NCI-H2196 treated with DMSO at 0.1 percent for 48 hours (cell line): ENCODE results near the gene DBNDD2.
A peak's percentile ranks its signal among the peaks of the same experiment; 100 is the strongest.

Experiments used
- DNase-seq: peaks from one replicate; lab custom pipeline; 2025; ENCODE audit not compliant: unreplicated experiment; lab: John Stamatoyannopoulos, UW

Gene DBNDD2, protein sequence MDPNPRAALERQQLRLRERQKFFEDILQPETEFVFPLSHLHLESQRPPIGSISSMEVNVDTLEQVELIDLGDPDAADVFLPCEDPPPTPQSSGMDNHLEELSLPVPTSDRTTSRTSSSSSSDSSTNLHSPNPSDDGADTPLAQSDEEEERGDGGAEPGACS

DNA sequence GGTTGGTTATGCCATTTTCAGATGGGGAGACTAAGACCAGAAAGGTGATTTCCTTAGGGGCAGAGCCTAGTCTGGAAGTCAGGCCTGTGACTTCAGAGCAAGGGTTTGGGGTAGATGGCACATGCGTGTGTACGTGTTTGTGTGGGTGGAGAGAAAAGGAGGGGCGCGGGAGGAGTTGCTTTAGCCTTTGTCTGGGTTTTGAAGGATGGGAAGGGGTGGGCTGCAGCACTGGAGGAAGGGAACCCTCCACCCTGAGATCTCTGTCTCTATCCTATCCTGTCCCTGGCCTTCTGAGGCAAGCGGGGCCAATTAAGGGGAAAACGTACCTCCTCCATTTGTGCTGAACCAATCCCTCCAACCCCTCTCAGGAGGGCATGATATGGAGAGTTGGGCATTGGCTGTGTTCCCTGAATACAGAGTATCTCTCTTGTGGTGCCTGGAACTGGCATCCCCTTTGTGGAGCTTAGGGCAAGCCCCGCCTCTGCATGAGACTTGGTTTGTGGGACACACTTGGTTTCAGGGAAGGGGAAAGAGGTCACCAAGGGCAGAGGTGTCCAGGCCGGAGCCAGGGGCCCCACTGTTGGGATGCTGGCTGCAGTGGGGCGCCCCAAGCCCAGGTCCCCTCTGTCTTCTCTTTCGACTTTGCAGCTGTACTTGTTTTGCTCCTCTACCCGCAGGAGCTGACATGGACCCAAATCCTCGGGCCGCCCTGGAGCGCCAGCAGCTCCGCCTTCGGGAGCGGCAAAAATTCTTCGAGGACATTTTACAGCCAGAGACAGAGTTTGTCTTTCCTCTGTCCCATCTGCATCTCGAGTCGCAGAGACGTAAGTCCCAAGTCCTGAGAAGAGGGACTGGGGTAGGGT lies at the start of gene DBNDD2:
Gene DBNDD2, plus strand, starts transcription at position 507 of the 863 bp plus-strand sequence. Its CDS starts 179 bp downstream, at position 686.
- DNase-seq: no peak

DNA sequence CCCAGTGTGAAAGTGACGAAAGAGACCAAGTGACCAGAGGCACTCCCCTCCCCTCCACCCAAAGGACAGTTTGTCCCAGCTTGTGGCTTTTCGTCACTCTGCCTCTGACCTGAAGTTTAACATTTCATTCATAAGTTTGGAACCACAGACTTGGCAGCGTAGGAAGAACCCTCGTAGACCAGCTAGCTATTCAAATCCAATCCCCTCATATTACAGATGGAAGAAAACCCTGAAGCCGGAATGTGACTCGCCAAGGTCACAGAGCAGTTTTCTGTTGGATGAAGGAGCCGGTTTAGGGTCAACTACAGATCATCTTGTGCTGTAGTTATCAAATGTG lies 49.1 kb upstream of the DBNDD2 start:
- DNase-seq: no peak

DNA sequence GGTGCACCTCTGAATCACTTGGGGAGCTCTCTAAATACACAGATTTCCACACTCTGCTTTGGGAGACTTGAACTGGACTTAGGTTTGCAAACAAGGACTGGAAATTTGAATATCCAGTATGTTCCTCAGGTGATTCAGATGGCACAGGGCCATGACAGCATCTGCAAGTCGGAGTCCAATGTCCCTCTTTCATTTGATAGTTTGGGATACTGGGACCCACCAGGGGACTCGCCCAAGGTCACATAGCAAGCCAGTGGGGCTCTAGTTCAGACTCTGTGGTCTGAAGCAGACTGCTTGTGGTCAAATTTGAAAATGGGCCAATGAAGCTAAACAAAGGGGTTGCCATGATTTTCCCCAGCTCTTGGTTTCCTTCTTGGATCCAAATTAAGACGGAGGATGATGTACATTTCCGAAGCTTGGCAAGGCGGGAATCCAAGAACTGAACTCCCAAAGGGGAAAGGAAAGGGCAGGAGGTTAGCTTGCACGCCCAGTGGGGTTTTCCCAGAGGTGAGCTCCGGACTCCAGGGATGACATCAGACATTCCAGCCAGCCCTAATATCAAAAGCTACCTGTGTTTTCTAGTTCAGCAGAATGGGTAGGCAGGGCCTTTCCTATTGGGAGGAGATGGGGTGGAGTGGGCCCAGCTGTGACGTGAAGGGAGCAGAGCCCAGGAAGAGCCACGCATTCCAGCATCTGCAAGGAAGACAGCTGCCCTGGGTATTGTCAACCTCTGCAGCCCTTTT lies 48.5 kb upstream of the DBNDD2 start:
- no peak for DNase-seq

DNA sequence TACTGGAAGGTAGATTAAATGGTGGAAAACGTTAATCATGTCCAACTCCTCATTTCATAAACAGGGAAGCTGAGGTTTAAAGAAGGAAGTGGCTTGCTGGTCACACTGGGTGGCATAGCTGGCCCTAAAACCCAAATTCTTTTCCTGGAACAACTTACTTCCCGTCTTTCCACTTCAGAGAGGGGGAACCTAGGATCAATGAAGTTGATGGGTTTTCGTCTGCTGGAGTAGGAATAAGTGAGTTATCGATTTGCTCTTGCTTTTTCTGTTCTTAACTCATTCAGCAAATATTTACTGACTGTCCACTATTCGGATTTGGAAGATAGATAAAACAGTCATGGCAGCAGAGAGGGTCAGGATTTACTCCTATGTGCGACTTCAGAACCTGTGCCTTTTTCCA lies 46.3 kb upstream of the DBNDD2 start:
- DNase-seq: no peak

DNA sequence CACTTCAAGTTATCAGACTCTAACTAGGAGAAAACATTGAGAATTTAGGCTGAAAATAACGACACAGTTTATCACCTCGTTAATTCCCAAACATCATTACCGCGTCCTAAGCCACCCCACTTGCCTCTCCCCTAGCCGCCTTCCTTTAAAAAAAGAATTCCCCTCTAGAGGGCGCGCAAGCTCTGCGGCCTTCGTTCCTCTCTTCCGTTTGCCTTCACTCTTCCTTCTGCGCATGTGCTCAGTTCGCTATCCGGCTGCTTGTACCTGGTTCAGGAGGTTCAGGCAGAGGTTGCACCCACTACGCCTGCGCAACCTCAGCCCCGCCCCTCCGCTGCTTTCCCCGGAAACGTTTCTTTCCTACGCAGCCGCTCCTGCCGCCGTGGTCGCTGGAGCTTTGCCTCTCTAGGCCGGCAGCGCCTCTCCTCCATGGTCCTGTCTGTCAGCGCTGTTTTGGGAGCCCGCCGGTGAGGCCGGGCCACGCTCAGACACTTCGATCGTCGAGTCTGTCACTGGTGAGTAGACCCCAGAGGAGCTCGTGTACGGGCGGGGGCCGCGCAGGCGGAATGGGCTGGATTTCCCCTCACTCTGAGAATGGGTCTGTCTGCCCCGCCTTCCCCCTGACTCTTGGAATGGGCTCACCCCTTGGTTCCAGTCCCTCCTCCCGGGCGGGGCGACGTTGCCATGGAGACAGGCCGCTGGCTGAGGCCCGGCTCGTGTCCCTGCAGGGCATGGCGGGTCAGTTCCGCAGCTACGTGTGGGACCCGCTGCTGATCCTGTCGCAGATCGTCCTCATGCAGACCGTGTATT lies 45.1 kb upstream of the DBNDD2 start, which contains the start of gene SYS1:
Gene SYS1, plus strand, starts transcription at position 353 of the 807 bp plus-strand sequence. Its CDS starts 376 bp downstream, at position 729.
- DNase-seq: peak; percentile 96

DNA sequence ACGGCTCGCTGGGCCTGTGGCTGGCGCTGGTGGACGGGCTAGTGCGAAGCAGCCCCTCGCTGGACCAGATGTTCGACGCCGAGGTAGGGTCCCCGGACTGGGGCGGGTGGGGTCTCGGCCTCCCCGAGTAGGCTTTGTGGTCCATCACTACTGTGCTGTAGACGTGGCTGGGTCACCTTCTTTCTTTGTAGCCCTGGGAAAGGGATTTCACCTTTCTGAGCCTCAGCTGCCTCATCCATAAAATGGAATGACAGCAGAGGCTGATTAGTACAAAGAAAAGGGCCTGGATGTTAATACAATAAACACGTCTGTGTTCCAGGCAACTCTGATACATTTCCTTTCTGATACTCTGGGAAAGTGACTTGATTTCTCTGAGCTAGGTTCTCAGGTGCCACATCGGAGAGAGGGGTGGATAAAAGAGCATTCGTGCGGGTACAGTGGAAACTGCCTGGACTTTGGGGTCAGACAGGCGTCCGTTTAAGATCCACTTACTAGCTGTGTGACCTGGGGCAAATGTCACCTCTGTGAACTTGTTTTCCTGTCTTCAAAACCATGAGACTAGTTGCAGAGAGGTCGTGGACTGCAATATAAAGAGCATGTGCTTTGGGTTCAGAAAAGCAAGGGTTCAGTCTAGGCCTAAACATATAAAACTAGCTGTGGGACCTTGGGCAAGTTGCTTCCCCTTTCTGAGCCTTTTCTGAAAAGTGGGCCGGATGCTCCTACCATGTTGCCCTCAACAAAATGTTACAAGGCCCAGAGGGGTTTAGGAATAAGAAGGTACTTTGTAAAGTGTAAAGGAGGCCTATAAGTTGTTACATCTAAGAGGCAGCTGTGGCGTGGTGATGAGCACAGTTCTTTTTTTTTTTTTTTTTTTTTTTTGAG lies 44.2 kb upstream of the DBNDD2 start:
- DNase-seq: no peak

DNA sequence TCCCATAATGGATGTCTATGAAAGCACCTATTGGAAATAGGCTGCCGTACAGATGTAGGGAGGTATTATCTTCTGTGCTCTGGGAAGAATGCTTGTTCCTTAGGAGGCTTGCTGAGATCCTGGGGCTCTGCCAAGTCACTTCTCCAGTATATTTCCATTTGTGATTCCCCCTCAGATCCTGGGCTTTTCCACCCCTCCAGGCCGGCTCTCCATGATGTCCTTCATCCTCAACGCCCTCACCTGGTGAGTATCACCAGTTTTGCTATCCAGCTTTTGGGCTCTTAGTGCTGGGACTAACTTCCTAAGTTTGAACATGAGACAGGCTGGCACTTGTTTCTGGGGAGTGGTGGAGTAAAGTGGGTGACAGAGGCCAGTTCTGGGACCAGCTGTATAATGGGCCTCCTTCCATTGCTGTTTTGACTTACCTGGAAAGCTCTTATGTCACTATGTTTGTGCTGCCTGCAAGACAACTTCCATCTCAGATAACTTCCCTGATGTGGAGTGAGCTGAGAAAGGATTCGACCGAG lies 42.6 kb upstream of the DBNDD2 start:
- DNase-seq: no peak

DNA sequence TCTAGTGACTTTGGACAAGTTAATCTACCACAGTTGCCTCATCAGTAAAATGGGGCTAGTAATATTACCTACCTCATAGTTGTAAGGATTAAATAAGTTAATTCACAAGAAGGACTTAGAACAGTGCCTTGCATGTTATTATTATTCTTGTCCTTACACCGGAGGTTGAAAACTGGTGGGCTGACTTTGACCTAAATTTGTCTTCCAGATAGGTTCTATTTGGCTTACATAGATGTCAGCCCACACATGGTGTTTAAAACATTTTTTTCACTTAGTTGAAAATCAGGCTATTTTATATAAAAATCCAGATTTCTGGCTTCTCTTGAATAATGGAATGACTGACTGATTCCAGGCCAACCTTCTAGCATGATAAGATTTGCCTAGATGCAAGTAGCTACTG lies 41.9 kb upstream of the DBNDD2 start:
- no peak for DNase-seq

DNA sequence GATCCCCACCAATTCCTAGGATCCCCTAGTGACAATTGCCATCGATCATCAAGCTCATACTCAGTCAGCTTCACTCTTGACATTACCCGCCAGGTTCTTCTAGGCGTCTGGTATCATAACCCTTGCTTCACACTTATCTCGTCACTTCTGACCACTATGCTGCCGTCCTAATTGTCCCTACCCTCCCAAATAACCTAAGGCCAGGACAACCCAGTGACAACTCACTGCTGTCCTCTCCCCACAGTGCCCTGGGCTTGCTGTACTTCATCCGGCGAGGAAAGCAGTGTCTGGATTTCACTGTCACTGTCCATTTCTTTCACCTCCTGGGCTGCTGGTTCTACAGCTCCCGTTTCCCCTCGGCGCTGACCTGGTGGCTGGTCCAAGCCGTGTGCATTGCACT lies 41.5 kb upstream of the DBNDD2 start:
- no peak for DNase-seq

DNA sequence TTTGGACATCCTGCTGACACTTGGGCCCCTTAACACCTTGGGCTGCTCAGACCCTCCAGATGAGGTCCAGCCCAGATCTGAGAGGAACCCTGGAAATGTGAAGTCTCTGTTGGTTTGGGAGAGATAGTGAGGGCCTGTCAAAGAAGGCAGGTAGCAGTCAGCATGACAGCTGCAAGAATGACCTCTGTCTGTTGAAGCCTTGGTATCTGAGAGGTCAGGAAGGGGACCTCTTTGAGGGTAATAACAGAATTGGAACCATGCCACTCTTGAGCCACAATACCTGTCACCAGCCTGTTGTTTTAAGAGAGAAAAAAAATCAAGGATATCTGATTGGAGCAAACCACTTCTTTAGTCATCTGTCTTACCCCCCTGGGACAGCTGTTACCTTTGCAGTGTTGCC lies 41.0 kb upstream of the DBNDD2 start:
- DNase-seq: no peak

DNA sequence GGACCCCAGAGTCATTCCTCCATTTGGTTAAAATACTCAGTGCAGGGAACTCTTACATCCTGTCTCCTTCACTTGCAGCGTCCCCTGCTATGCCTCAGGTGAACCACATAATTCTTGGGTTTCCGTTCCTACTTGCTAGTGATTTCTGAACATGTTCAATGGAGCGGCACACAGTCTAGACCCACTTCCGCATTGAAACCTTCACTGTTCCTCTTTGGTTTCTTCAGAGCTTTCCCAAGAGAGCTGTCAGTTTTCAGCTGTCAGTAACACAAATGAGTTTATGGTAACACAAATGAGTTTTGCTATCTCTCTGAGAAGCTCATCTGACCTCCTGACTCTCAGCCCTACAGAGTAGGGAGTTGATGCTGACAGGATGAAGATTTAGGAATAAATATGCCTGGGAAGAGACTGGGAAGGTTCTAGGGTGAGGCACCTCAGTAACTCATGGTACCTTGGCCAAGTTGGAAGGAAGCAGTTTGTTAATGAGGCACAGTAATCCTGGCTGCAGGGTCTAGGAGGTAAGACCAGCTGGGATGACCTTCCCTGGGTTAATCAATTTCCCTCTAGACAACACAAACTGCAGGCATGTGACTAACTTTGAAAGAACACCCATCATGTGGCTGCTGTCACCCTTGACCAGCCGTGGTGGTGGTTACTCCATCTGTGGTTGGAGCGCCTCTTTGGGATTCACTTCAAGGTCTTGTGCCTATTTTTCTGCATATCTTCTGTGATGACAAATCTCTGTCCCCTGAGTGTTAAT lies 39.7 kb upstream of the DBNDD2 start:
- no peak for DNase-seq

DNA sequence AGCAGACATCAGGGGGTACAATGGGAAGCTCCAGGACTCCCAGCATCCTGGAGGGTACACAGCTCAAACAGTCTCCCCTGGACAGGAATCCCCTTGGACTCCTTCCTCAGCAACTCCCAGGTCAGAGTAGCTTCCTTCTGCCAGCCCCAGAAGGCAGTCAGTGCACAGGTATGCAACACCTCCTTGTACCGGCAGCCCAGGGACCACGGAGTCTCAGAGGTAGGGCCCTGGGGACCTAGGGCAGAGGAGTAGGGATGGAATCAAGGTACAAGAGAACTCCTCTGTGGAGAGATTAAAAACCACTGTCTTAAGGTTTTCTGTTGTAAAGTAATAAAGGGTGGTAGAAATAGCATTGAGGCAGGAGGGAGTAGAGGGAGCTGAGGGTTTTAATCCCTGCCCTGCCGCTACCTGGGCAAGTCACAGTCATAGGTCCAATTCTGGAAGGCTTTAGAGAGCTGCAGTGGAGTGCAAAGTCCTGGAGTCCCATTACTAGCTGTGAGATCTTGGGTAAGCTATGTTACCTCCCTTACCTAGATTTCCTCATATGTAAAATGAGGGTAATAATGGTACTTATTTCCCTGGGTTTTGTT lies 37.4 kb upstream of the DBNDD2 start:
- no peak for DNase-seq

DNA sequence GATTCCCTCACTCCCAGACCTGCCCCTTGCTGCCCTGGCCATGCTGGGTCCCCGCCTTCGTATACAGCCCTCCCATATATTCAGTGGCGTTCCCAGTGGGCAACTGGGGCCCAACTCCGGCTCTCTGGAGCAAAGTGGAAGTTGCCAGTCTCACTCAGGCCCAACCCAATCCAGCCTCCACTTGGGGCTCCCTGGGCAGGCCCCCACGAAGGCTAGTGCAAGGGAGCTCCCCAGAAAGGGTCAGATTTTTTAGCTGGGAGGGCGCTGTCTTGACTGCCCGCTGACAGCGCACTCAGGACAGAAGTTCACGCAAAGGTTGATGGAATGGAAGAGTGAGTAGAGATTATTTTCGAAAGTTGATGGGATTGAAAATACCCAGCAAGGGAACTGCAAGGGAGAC lies 35.8 kb upstream of the DBNDD2 start:
- DNase-seq: no peak

DNA sequence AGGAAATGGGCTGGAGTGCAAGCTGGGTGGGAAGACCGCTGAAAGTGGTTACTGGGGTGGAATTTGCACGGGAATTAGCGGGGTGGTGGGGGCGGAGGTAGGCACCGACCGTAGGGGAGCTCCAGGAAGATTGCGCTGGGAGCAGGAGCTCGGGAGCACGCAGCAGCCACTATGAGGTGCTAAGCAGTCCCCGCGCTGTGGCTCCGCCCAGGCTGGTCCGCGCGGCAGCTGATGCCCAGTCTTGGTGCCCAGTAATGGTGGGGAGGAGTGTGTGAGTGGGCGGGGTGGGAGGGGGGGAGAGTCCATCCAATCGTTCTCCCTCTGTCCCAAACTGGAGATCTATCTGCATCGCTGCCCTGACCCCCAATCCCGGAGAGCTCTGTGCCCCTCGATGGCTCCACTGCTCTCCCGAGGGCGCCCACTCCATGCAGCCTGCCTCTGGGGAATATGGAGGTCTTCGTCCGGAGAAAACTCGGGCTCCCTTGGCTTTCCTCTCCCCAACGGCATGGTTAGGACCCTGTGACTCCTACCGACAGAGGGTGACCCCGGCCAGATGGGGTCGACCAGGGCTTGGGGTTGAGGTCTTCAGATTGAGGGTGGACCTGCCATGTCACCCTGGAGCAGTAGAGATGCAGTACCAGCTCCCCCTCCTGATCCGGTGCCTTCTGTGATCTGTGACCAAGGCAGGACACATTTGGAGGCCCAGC lies 35.3 kb upstream of the DBNDD2 start:
- no peak for DNase-seq

DNA sequence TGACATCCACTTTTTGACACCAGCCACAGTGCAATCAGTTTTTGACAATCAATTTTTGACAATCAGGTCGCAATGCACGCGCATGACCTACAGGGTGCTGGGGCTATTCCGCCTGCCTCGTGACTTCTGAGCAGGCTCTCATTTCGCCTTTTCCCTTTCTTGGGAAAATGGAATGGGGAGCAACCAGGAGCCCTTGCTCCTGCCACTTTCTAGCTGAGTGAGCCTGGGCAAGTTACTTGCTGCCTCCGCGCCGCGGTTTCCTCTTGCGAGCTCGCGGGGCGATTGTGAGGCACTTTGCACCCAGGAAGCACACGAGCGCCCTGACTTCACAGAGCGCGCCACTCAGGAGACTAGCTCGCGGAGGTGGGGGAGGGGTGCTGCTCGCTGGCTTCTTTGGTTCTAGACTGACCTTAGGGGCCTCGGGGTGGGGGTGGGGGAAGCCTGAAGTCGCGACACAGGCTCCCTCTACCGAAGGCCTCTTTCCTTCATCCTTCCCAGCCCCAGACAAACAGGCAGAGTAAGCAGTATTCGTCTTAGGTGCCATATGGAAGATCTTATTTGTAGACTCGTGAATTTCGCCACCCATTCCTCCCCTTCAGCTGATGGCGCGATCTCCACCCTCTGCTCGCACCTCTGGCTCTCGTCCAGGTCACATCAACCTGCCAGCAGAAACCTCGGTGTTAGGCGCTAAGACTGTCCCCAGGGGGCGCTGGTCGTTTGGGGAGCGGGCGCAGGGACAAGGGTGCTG lies 34.6 kb upstream of the DBNDD2 start:
- peak; percentile 91 for DNase-seq

DNA sequence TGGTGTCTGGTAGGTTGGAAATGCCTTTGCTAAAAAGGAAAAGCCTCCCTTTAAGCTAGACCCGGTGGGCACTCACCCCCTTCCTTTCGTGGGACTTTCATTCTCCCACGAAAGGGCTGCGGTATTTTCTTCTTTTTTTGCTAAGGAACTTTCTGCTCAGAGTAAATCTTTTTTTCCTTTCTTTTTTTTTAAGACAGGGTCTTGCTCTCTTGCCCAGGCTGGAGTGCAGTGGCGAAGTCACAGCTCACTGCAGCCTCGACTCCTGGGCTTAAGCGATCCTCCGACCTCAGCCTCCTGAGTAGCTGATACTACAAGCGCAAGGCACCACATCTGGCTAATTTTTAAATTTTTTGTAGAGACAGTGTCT lies 34.0 kb upstream of the DBNDD2 start:
- DNase-seq: no peak

DNA sequence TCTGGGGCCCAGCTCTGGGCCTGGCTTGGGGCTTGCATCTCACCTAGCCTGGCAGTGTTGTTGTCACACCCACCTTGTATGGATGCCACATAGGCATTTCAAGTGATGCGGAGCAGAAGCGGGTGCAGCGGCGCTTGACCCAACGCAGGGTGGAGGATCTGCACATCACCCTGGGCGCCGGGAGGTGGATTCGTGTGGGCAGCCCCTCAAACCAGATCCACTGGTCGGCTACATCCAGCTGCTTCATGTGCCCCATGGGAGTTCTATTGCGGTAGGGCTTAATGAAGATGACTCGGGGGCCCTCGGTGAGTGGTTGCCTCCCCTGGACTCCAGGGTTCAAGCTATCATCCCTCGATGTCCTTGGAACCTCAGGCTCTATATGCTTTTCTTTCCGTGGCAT lies 33.1 kb upstream of the DBNDD2 start:
- DNase-seq: no peak

DNA sequence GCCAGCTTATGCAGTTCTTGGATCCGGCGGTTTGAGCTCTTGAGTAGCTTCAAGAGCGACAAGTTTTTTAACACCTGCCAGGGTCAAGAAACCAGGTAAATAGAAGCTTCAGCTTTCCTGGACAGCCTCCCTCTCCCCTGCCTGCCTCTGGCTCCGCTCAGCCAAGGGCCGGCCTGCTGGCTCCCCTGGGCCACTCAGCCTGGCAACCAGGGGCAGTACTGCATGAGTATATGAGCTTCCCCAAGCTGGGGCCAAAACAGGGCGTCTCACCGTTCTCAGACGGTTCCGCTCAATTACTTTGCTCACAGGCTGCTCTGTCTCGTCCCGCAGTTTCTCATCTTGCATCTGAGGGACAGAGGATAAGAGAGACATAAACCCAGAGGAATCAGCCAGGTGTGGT lies 30.8 kb upstream of the DBNDD2 start:
- DNase-seq: peak; percentile 12
